Neutrophil (primary cell): ENCODE data around the gene STIM2.
"Not testable (repeated sequence)": the region's sequence is repeated elsewhere in the genome, so short reads cannot be mapped to it uniquely, and the experiment has no call there.

Experiments
- H3K27ac ChIP-seq: fragments of 200-600 bp; sonication (generic); 2 replicates; pipeline ENCODE4 v1.5.1; 2016; ENCODE audit warnings: mild to moderate bottlenecking, moderate library complexity
- H3K27me3 ChIP-seq: fragments of 200-600 bp; sonication (generic); 2 replicates; pipeline ENCODE4 v1.6.0; 2016; ENCODE audit warnings: mild to moderate bottlenecking
- H3K36me3 ChIP-seq: fragments of 200-600 bp; sonication (generic); 2 replicates; pipeline ENCODE4 v1.5.1; 2017
- H3K4me1 ChIP-seq, 2 experiments: fragments of 200-600 bp in 1 of 2; sonication (generic) in 1 of 2; 1 replicate in 1 of 2; 2 replicates in 1 of 2; pipeline versions ENCODE4 v1.5.1 to v1.6.1; 2013 to 2016; ENCODE audit warnings: low read depth in 1 of 2, low read length in 1 of 2, mild to moderate bottlenecking in 1 of 2, moderate library complexity in 1 of 2; ENCODE audit not compliant: control insufficient read depth in 1 of 2, insufficient read depth in 1 of 2
- H3K4me3 ChIP-seq, 2 experiments: fragments of 200-600 bp in 1 of 2; sonication (generic) in 1 of 2; 1 replicate in 1 of 2; 2 replicates in 1 of 2; pipeline ENCODE4 v1.5.1; 2013 to 2016; ENCODE audit warnings: low read depth in 1 of 2, low read length in 1 of 2, mild to moderate bottlenecking in 1 of 2, moderate library complexity in 1 of 2
- H3K9me3 ChIP-seq: fragments of 200-600 bp; sonication (generic); 2 replicates; pipeline ENCODE4 v1.5.1; 2016
- TF ChIP-seq, protein P1 (sequence below): fragments of 200-600 bp; sonication (generic); IDR thresholded peaks from 2 replicates; pipeline ENCODE4 v1.5.1; 2016; ENCODE audit warnings: antibody characterized with exemption

The STIM2 gene

DNA sequence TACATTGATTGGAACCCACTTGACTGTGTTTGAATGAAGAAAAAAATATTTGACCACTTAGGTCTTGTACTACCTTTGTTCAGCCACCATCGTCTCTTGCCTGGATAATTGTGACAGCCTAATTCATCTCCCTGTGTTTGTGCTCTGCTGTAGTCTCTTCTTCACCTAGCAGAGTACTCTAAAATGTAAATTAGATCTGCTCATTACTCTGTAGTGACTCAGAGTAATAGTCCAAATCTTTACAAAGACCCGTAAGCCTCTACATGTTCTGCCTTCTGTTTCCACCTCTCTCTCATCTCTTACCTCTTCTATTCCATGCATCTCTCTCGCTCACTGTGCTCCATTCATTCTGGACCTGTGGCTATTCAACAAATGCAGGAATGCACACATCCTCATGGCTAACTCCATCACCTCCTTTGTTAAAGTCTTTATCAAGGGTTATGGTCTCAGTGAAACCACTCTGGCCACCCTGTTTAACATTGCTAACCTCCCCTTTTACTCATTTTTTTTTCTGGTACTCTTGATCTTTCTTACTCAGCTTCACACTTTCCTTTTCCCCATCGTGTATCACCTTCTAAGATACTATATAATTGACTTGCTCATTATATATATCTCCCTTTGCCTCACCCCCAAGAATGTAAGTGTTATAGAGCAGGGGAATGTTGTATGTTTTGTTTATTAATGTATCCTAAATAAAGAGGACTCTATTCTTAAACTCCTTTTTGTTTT lies 98.4 kb downstream of the STIM2 start:
- H3K36me3 ChIP-seq: peaks cover 7% of the 10 kb centered on the region
- no peaks in the 10 kb centered on the region for H3K9me3 ChIP-seq
- no peak overlapping the region for H3K4me3 ChIP-seq
- H3K4me1 ChIP-seq: no peaks in the 10 kb centered on the region
- H3K27me3 ChIP-seq: no peaks in the 10 kb centered on the region
- TF ChIP-seq, protein P1, sequence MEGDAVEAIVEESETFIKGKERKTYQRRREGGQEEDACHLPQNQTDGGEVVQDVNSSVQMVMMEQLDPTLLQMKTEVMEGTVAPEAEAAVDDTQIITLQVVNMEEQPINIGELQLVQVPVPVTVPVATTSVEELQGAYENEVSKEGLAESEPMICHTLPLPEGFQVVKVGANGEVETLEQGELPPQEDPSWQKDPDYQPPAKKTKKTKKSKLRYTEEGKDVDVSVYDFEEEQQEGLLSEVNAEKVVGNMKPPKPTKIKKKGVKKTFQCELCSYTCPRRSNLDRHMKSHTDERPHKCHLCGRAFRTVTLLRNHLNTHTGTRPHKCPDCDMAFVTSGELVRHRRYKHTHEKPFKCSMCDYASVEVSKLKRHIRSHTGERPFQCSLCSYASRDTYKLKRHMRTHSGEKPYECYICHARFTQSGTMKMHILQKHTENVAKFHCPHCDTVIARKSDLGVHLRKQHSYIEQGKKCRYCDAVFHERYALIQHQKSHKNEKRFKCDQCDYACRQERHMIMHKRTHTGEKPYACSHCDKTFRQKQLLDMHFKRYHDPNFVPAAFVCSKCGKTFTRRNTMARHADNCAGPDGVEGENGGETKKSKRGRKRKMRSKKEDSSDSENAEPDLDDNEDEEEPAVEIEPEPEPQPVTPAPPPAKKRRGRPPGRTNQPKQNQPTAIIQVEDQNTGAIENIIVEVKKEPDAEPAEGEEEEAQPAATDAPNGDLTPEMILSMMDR: no peak
- H3K27ac ChIP-seq: no peak overlapping the region

DNA sequence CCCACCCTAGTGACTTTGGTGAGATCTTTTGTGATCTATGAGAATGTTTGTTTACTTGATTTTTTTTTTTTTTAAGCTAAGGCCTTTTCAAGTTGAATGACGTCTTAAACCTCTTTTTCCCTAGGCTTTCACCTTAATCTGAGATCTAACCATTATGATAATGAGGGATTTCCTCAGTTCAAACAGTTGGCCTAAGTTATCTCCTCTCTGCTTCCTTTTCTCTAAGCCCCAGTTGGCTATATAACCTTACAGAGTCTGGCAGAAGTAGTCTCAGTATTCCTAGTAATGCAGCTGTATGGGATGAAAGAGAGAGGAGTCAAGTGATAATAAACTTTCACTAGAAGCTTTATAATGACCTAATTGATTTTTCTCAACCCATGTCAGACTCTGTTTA lies 99.0 kb downstream of the STIM2 start:
- Histone ChIP-seq H3K27ac (no peak overlapping the region), H3K9me3 (no peaks in the 10 kb centered on the region), H3K27me3 (no peaks in the 10 kb centered on the region), H3K4me3 (no peak overlapping the region), H3K36me3 (peaks cover 7% of the 10 kb centered on the region), H3K4me1 (no peaks in the 10 kb centered on the region)
- TF ChIP-seq, protein P1: no peak

DNA sequence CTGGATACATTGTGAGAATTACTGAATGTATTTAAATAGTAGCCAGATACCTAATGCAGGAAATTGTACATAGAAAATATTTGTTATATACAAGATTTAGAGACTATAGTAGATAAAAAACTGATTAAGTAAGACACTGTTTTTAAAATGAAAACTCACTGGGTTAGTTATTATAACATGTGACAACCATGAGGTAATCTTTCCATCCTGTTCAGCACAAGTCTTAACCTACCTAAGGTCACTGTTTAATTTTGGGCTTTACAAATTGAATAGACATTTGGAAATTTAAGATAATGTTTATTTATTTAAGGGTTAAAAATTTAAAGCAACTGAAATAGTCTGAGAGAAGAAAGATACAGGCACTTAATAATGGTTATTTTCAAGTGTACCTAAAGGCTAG lies 102.1 kb downstream of the STIM2 start:
- Histone ChIP-seq H3K27me3 (no peaks in the 10 kb centered on the region), H3K9me3 (no peaks in the 10 kb centered on the region), H3K36me3 (peaks cover 2% of the 10 kb centered on the region), H3K4me1 (no peaks in the 10 kb centered on the region), H3K27ac (no peak overlapping the region), H3K4me3 (no peak overlapping the region)
- TF ChIP-seq, protein P1: no peak

GRCh38 chr4:26964512-26964911 lies 103.9 kb downstream of the STIM2 start:
- H3K9me3 ChIP-seq: no peaks in the 10 kb centered on the region
- H3K27ac ChIP-seq: no peak overlapping the region
- H3K4me3 ChIP-seq: no peak overlapping the region
- no peaks in the 10 kb centered on the region for H3K36me3 ChIP-seq
- H3K4me1 ChIP-seq: no peaks in the 10 kb centered on the region
- TF ChIP-seq, protein P1: no peak
- no peaks in the 10 kb centered on the region for H3K27me3 ChIP-seq

- Histone ChIP-seq H3K4me3 (no peak overlapping the region), H3K27me3 (no peaks in the 10 kb centered on the region), H3K36me3 (no peaks in the 10 kb centered on the region), H3K9me3 (no peaks in the 10 kb centered on the region), H3K27ac (no peak overlapping the region), H3K4me1 (no peaks in the 10 kb centered on the region)
- TF ChIP-seq, protein P1: no peak
These were observed 104.4 kb downstream of the STIM2 start for GRCh38 chr4:26964994-26965393.

- not testable (repeated sequence) for H3K4me1 ChIP-seq, H3K4me3 ChIP-seq, H3K36me3 ChIP-seq, H3K27ac ChIP-seq, H3K9me3 ChIP-seq, H3K27me3 ChIP-seq
These were observed 115.0 kb downstream of the STIM2 start for GRCh38 chr4:26975464-26976181.
